Lower leg skin (tissue), 3 donors: ENCODE data around the gene ZCWPW1.

ENCODE experiments used
- CTCF ChIP-seq, 3 donors: fragments of 450-650 bp; IDR thresholded peaks; one replicate each; pipeline ENCODE4 v1.5.1; 2016; ENCODE audit warnings: antibody characterized with exemption in 3 of 3, mild to moderate bottlenecking in 3 of 3, moderate library complexity in 2 of 3
- POLR2A ChIP-seq, 2 donors: fragments of 450-650 bp; IDR thresholded peaks; one replicate each; pipeline ENCODE4 v1.6.1; 2016 to 2017; ENCODE audit warnings: antibody characterized with exemption in 2 of 2, mild to moderate bottlenecking in 1 of 2, moderate library complexity in 1 of 2

GRCh38 chr7:100394077-100394476, 34.4 kb downstream of the ZCWPW1 start:
- TF ChIP-seq CTCF (IDR thresholded peaks at IDR 0.05) (no peak), POLR2A (IDR thresholded peaks at IDR 0.05) (no peak)
